SHP77 treated with DMSO at 0.1 percent for 48 hours (cell line): ENCODE data around the gene F8.
A peak's percentile ranks its signal among the peaks of the same experiment; 100 is the strongest.

Source experiments
- DNase-seq: peaks from one replicate; lab custom pipeline; 2025; lab: John Stamatoyannopoulos, UW

F8 gene

GRCh38 chrX:155022585-155022984 lies at the start of gene F8:
Gene F8 (minus strand): TSS chrX:155022723. CDS start chrX:155022552, 171 bp downstream.
- DNase-seq, result no peak

- no peak for DNase-seq
Measured at GRCh38 chrX:155071694-155072280, 49.3 kb upstream of the F8 start.

DNA sequence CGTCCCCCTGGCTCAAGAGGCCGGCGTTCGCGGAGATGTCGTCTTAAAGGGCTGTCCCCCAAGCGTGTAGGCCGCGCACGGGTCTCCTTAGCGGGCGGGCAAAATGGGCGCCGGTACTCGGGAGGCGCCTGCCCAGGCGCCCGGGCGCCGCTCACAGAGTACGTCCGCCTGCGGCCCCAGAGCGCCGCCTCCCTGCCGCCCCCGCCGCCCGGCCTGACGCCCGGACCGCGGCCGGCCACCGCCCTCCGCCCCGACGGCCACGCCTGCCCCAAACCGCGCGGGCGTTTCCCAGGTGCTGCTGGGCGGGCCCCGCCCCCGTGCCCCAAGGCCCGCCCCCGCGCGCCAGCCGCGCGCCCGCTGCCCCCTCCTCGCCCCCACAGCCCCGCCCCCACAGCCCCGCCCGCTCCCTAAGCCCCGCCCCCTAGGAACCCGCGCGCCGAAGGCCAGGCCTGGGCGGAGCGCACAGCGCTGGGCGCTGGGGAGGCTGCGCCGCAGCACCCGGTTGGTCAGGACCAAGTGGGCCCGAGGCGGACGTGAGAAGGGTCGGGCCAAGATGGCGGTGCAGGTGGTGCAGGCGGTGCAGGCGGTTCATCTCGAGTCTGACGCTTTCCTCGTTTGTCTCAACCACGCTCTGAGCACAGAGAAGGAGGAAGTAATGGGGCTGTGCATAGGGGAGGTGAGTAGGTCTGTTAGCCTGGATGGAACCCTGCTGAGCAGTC lies 48.6 kb upstream of the F8 start, which contains the start of the genes BRCC3, CMC4 and MTCP1:
BRCC3 (plus strand) TSS at position 534 of the 719 bp plus-strand sequence; CDS start at position 554, 20 bp downstream.
CMC4 (minus strand) TSS at position 162 of the 719 bp plus-strand sequence. CDS start 7,113 bp downstream, outside the sequence.
MTCP1 (minus strand) TSS at position 162 of the 719 bp plus-strand sequence. CDS start 5,126 bp downstream, outside the sequence.
- DNase-seq, result peak; percentile 41

GRCh38 chrX:155070663-155070974 lies 48.1 kb upstream of the F8 start:
- DNase-seq, result no peak

DNA sequence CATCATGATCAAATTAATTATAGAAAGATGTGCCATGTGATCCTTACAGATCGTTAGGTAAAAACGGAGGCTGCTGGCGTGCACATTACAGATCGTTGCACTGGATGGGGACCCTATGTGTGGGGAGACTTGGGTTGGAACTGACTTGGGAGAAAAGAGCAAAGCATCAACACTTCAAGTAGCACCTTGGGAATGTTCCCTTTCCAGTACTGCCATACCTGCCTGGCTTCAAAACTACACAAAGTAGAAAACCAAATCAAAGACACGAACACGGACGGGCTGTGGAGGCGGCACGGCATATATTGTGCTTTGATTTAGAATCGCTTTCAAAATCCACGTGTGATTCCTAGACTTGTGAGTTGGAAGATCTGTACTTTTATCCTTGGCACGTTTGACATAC lies 47.5 kb upstream of the F8 start:
- DNase-seq, result no peak

- DNase-seq, result no peak
Measured at GRCh38 chrX:155069414-155069813, 46.9 kb upstream of the F8 start.

- no peak for DNase-seq
Measured at GRCh38 chrX:155068165-155068564, 45.6 kb upstream of the F8 start.

GRCh38 chrX:155065035-155065734 lies 42.7 kb upstream of the F8 start:
- no peak for DNase-seq

- DNase-seq, result no peak
Measured at GRCh38 chrX:155061760-155062159, 39.2 kb upstream of the F8 start.

DNA sequence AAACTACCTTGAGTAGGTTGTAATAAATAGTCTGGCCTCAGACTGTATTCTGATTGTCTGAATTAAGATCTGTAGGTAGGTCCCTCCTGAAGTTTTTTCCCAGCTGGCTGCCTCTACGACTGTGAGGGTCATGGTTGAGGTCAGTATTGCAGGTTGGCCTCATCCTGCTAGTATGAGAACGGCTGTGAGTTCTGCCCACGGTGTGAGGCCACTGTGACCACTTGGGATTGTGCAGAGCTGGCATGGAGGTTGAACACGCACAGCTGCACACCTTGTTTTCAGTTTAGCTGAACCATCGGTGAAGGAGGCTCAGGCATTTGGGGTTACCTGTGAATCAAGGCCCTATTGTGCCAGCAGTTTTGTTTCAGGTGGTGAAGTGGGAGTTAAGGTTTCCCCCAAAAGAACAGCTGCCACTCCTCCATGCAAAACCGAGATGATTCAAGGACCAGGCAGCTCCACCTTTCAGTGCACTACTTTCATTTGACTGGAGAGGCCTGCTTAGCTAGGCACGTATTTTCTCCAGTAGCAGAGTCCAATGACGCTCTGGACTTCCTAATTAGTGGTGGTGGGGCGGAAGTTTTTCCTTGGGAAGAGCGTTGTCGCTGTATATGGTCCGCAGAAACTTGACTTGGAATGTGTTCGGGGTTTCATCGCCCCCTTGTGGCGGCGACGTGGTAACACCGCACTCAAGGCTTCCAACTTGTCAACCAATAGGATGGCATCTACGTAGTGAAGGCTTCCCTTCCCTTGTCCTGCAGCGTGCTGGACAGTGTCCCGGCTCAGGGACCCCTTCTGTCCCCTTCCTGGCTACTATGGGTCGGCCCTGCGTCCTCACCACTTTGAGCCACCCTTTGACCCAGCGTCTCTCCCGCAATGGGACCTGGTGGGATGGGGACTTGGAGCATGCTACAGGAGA lies 34.6 kb upstream of the F8 start:
- no peak for DNase-seq

DNA sequence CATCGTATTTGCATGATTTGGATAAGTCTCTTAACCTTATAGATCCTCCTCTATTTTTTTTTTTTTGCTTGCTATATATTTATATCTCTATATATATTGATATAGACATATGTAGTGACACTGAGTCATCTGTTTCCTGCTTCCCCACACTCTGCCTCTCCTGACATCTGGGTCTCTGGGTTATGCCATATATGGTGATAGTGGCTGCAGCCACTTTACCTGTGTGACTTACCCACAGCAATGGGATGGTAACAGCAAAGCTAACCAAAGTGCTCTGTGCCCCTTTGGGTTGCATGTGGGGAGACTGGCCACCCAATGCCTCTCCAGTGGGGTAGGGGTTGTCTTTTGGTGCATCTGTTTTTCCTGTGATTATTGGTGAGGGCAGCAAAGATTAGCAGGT lies 33.9 kb upstream of the F8 start:
- no peak for DNase-seq

DNA sequence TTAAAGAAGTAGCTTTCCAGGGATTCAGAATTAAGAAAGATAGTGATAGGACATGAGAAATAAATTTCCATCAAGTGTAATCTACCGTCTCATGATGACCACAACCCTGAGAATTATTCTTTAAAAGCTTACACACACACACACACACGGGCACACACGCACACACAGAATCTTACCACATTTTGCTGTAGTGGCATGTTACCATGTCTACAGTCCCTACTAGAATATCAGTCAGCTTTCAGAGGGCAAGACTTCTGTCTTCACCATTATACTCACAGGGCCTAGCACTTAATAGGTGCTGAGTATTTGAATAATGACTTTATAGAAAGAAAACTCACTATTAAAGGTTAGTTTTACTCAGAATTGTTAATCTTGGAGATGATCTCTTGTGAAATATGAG lies 33.0 kb upstream of the F8 start:
- DNase-seq, result no peak

DNA sequence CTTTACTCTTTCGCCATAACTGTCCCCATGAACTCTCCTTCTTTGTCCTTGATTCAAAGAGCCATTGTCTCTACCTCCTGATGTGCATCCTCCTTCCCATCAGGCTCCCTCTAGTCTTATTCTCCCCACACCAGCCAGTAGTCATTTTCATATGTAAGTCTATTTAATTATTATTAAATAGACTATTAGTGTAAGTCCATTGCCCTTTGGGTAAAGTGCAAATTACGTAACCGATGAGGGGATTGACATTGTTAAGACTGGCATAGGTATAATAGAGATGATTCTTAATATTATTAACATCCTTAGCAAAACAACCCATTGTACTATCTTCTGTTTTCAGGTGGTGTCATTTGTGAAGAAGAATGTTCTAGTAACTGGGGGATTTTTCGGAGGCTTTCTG lies 31.7 kb upstream of the F8 start:
- DNase-seq, result no peak

GRCh38 chrX:155053656-155054055 lies 31.1 kb upstream of the F8 start:
- DNase-seq, result no peak

DNA sequence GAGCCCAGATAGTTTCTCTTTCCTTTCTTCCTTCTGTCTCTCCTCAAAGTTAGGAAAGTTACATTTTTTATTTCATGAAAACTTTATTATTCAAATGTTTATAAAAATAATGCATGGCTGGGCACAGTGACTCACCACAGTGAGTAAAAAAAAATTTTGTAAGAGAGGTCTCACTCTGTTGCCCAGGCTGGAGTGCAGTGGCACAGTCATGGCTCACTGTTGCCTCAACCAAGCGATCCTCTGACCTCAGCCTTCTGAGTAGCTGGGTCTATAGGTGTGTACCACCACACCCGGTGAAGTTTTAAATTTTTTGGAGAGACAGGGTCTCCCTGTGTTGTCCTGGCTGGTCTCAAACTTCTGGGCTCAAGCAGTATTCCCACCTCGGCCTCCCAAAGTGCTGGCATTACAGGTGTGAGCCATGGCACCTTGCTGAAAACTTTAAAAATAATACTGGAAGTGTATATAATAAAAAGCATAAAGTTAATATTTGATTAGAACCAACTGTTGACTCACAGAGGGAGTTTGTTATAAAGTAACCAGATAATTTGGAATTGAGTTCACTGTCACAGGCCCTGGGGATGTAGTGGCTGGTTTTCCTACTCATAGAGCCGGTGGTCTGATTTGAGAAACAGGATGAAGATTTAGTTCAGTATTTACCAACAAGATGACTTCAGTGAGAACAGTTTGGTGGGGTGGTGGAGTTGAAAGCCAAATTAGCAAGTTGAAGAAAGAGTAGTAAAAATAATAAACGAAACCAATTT lies 30.4 kb upstream of the F8 start:
- DNase-seq, result no peak

GRCh38 chrX:155048977-155049619 lies 26.6 kb upstream of the F8 start:
- DNase-seq, result no peak

- no peak for DNase-seq
Measured at GRCh38 chrX:155046811-155047528, 24.4 kb upstream of the F8 start.

DNA sequence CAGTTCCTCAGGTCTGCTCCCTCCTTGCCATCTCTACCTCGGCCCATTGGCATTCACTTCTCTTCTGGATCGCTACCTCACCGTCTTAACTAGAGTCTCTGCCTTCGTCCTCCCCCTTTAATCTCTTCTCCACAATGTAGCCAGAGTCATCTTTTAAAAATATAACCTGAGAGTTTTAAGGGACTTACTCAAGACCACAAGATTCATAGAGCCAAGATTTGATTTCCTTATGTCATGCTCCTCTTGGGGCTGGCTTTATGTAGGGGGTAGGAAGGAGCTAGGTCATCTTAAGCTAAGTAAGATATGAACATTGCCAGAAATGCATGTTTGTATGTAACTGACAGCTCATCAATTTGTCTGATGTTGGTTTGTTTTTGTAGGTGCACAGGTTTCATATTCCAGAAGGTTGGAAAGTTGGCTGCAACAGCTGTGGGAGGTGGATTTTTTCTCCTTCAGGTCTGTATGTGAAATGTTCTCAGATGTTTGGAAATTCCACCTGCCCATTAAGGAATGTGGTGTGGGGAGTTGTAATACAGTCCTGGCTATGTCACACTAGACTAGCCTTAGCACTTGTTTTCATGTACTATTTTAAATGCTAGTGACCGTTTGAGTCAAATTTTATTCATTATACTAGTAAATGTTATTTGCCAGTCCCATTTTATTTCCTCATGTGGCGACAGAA lies 23.7 kb upstream of the F8 start:
- DNase-seq, result no peak

- DNase-seq, result no peak
Measured at GRCh38 chrX:155035688-155036087, 13.2 kb upstream of the F8 start.
